Measurements from ENCODE around the gene C9orf43. TPM values are rescaled to one million over a fixed set of nuclear protein-coding genes. Genes with fewer than 3 reads are reported as not detected.

C9orf43 gene
- total and polyA plus RNA-seq, 9 of the 15 experiments (the other 6 are each of a cell fraction or from before 2014, with no cell fraction given) = 0.21 to 0.58 (median 0.33) TPM

DNA sequence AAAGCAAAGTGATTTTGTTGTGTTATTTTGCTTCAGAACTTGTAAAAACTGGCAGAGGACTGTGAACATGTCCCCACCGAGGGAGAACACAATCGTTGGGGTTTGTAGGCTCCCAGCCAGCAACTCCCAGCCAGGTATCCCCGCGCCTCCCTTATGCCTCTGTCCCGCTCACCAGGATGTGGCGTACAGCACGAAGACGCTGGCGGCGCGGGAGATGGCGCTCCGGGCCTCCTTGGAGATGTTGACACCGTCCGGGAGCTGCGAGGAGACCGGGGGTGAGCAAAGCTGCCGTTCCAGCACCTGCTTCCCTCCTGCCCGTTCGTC, 702 bp upstream of the C9orf43 start (continued):
- TF ChIP-seq, protein P1, sequence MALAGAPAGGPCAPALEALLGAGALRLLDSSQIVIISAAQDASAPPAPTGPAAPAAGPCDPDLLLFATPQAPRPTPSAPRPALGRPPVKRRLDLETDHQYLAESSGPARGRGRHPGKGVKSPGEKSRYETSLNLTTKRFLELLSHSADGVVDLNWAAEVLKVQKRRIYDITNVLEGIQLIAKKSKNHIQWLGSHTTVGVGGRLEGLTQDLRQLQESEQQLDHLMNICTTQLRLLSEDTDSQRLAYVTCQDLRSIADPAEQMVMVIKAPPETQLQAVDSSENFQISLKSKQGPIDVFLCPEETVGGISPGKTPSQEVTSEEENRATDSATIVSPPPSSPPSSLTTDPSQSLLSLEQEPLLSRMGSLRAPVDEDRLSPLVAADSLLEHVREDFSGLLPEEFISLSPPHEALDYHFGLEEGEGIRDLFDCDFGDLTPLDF (CRISPR knock-in tag; IDR thresholded peaks at IDR 0.05) = no peak

DNA sequence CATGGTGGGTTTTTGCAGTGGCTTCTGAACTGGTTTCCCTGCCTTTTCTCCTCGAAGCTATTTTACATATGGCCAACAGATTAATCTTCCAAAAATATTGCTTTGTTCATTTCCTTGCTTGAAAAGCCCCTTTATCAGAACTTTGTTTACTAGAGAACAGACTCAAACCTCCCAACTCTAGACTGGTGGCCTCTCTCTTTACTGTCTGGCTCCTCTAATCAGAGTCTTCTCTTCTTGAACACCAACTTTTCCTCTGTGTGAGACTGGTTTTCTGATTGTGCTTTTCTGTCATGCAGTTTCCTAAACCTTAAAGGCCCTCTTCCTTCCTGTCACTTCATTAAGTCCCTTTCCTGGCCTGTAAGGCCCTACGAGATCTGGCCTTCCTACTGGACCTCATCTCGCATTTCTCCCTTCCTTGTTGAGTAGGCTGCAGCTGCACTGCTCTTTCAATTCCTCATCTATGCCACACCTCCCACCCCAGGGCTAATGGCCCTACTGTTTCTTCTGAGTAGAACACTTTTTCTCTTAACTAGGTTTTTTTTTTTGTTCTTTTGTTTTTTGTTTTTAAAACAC, 5.7 kb downstream of the C9orf43 start:
- H3K36me3 ChIP-seq (ENCODE audit: control insufficient read depth, insufficient read depth, low read length) = no peaks in the 10 kb centered on the region
- no TSS peak for BruUV-seq (replicated peaks)
- in situ Hi-C loops (cut with MboI) (no loop called here), intact Hi-C loops (cut with micrococcal nuclease) (no loop called here)
- no peaks in the 10 kb centered on the region for H4K20me1 ChIP-seq (replicated peaks; ENCODE audit: control insufficient read depth, insufficient read depth, low read length)
- no peak overlapping the region for H3K9ac ChIP-seq (ENCODE audit: insufficient read depth in 1 of 2, low read depth in 2 of 2, low read length in 2 of 2)
- H3K27me3 ChIP-seq (ENCODE audit: control insufficient read depth in 2 of 2, insufficient read depth in 2 of 2, low read length in 2 of 2) = no peaks in the 10 kb centered on the region
- TF ChIP-seq ZSCAN32 (CRISPR knock-in tag; IDR thresholded peaks at IDR 0.05) (no peak), TCF7L2 (IDR thresholded peaks at IDR 0.05; ENCODE audit: low read depth, low read length) (no peak), PHF21A (IDR thresholded peaks at IDR 0.05; ENCODE audit: borderline replicate concordance, low read depth) (no peak), SMARCB1 (IDR thresholded peaks at IDR 0.05; ENCODE audit: insufficient read length, low read depth) (no peak), CHCHD3 (CRISPR knock-in tag; IDR thresholded peaks at IDR 0.05) (no peak), NCOA2 (IDR thresholded peaks at IDR 0.05; ENCODE audit: partially characterized antibody in 2 of 2) (no peak), KLF6 (CRISPR knock-in tag; IDR thresholded peaks at IDR 0.05; ENCODE audit: borderline replicate concordance) (no peak), E2F3 (CRISPR knock-in tag; IDR thresholded peaks at IDR 0.05) (no peak), ATF1 (CRISPR knock-in tag; IDR thresholded peaks at IDR 0.05) (no peak), ATF1 (tag; IDR thresholded peaks at IDR 0.05) (no peak), NBN (IDR thresholded peaks at IDR 0.05; ENCODE audit: low read depth) (no peak), KHSRP (IDR thresholded peaks at IDR 0.05) (no peak), ZNF41 (CRISPR knock-in tag; conservative IDR thresholded peaks at IDR 0.05) (no peak), ZBED1 (IDR thresholded peaks at IDR 0.05) (no peak)
- no peaks in the 10 kb centered on the region for H3K79me2 ChIP-seq (ENCODE audit: control insufficient read depth, insufficient read depth, low read length)
- DNase-seq (ENCODE audit: extremely low read depth in 1 of 4, low spot score in 3 of 4) (peak in 1 of 4 experiments; percentile 20), ATAC-seq (peak; percentile 63), FAIRE-seq (peak; percentile 35)
- H3K4me1 ChIP-seq (replicated peaks in 1 of 2; ENCODE audit: control insufficient read depth in 2 of 2, insufficient read depth in 2 of 2, low read length in 2 of 2) = peaks cover 5 to 6% of the 10 kb centered on the region in 2 experiments; a peak in 2 of 5 replicates
- H3K9me1 ChIP-seq (ENCODE audit: control insufficient read depth, insufficient read depth, low read length) = no peaks in the 10 kb centered on the region
- ChIA-PET CTCF (ENCODE audit: low intra/inter-chr PET ratio) (no interaction called here), POLR2A (interaction anchor here (1.2 kb wide), 1 partner anchor 39 kb away, joined by 3 read pairs; no protein-coding TSS in a partner anchor)
- 34% methylated on average over 3 of the region's 3 CpGs for WGBS (ENCODE audit: insufficient coverage, low coverage, missing lambda C conversion rate)
- peak overlapping the region; percentile 77 for H2AFZ ChIP-seq (ENCODE audit: low read depth, low read length)
- H3K4me3 ChIP-seq = no peak overlapping the region
- no peak overlapping the region for H3K27ac ChIP-seq (ENCODE audit: extremely low read depth, low read depth, low read length)
- H3K9me3 ChIP-seq (replicated peaks; ENCODE audit: control insufficient read depth, insufficient read depth, low read depth, low read length) = no peaks in the 10 kb centered on the region
- H3K4me2 ChIP-seq (ENCODE audit: insufficient read depth, low read length) = no peak overlapping the region
